ENCODE data around the gene NRXN3.

- no peak for TF ChIP-seq CTCF (conservative IDR thresholded peaks at IDR 0.05; ENCODE audit: low read depth, low read length)
- TF ChIP-seq EZH2 (IDR thresholded peaks at IDR 0.05; ENCODE audit: low read length, unreplicated experiment): no peak
- TF ChIP-seq EZH2phosphoT487 (IDR thresholded peaks at IDR 0.05; ENCODE audit: borderline replicate concordance, low read length): no peak
Observed at GRCh38 chr14:78136695-78137094, 33.5 kb upstream of the NRXN3 start.
